ENCODE results near the gene NTNG1.

GRCh38 chr1:107529511-107530149, 388.8 kb downstream of the NTNG1 start:
- TF ChIP-seq POLR2A (IDR thresholded peaks at IDR 0.05) (no peak), CTCF (IDR thresholded peaks at IDR 0.05) (peak; percentile 64 to 70)

All from suprapubic skin (tissue), 3 donors.